Stimulated activated memory B cell treated with anti-CD40 and anti-IgM and Interleukin-4, amounts not matched to agents 10 μg/mL and 1 μg/mL and 100 μg/mL, for 72 hours (primary cell): ENCODE measurements around the gene C6orf89.

Experiments
- ATAC-seq: fragments of 150-1000 bp; cut with Tn5 transposase; 2 replicates; pipeline ENCODE4 v1.10.0; 2021
- H3K27ac Mint-ChIP-seq: one replicate; pipeline ENCODE4 v1.8.0; 2022; ENCODE audit warnings: mild to moderate bottlenecking, mixed read lengths
- H3K27me3 Mint-ChIP-seq: one replicate; pipeline ENCODE4 v1.8.0; 2022; ENCODE audit warnings: mixed read lengths
- H3K36me3 Mint-ChIP-seq: one replicate; pipeline ENCODE4 v1.8.0; 2022; ENCODE audit warnings: mixed read lengths
- H3K4me1 Mint-ChIP-seq: one replicate; pipeline ENCODE4 v1.8.0; 2022; ENCODE audit warnings: mixed read lengths
- H3K4me3 Mint-ChIP-seq: one replicate; pipeline ENCODE4 v1.8.0; 2022; ENCODE audit warnings: mild to moderate bottlenecking, moderate library complexity, mixed read lengths
- H3K9me3 Mint-ChIP-seq: one replicate; pipeline ENCODE4 v1.8.0; 2022; ENCODE audit warnings: mixed read lengths

C6orf89 gene

DNA sequence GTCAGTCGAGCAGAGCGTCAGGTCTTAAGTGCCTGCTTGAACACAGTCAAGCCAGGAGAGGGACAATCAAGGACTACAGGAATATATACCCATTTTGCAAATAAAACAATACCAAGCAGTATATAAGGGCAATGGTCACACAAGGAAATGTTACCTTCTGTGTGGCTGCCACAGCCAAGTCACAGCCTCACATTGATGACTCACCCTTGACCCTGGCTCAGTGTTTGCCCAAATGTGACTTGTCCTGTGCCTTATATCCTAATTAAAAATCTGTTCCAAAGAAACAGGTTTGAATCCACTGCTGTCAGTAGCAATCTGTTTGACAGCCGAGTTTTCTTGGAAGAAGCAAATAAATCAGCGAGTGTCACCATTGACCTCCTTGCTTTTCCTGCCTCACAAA lies 34.3 kb downstream of the C6orf89 start:
- Mint-ChIP-seq H3K4me3 (no peak overlapping the region), H3K36me3 (peaks cover 58% of the 10 kb centered on the region), H3K4me1 (no peaks in the 10 kb centered on the region), H3K27me3 (no peaks in the 10 kb centered on the region), H3K27ac (no peak overlapping the region), H3K9me3 (no peaks in the 10 kb centered on the region)
- no peak for ATAC-seq

DNA sequence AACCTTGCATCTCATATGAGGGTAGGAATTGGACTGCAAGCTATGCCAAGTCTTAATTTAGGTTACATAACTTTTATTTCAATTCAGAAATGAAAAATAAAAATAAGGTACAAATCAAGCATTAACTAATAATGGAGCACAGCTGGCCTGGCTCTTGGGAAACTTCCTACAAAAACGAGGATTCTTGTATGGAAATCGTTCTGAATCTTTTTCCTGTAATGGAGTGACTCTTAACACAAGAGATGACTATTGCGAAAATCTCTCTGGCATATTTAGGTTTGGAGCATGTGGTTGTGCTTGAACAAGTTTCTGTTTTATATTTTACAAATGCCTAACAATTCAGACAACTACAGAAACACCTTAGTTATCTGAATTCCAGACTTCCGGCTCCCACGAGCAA lies 34.8 kb downstream of the C6orf89 start:
- no peak for ATAC-seq
- peaks cover 4% of the 10 kb centered on the region for H3K4me1 Mint-ChIP-seq

DNA sequence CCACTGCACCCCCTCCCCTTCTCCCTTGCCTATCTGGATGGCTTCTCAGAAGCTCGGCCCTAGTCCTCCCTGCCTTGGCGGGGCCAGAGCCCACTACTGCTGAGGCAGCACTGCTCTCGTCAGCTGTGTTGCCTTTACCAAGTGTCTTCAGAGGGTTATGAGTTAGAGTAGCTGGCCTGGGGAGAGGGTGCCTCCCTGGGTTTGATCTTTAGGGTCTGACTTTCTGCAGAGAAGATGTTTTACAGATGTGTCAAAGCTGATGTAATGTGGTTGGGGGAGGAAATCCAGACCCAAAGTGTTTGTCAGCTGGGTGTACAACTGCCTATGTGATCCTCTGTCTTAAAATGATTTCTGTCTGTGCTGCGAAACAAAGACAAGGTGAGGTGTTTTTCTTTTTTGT lies 38.4 kb downstream of the C6orf89 start:
- Mint-ChIP-seq H3K36me3 (peaks cover 48% of the 10 kb centered on the region), H3K27ac (no peak overlapping the region), H3K27me3 (no peaks in the 10 kb centered on the region), H3K4me1 (peaks cover 12% of the 10 kb centered on the region), H3K4me3 (no peak overlapping the region), H3K9me3 (no peaks in the 10 kb centered on the region)
- no peak for ATAC-seq

More for the DNA sequence above, 34.8 kb downstream of the C6orf89 start:
- Mint-ChIP-seq H3K4me3 (no peak overlapping the region), H3K36me3 (peaks cover 58% of the 10 kb centered on the region), H3K9me3 (no peaks in the 10 kb centered on the region), H3K27ac (no peak overlapping the region), H3K27me3 (no peaks in the 10 kb centered on the region)

DNA sequence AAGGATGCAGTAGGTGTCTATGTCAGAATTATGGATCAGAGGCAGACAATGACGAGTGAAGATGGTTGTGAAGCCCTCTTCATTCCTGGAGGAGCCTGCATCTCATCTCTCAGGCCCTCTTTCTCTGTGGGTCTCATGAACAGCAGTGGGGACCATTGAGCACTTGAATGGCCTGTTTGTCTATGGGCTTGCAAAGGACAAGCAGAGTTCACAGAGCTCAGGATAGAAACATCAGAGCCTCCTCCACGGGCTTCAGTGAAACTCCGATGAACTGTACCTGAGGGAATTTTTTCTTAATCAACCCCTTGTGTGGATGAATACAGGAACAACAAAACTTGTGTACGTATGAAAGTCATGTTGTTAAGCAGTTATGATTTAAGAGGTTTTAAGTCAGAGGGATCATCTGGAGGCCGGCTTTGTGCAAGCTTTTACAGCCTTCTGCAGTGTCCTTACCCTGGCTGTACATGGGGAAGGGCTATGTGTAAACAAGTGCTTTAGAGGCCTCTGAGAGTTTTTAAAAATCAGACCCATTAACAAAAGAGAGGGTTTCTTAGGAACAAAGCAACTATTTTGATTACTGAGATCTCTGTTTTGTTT lies 39.1 kb downstream of the C6orf89 start:
- Mint-ChIP-seq H3K27me3 (no peaks in the 10 kb centered on the region), H3K27ac (no peak overlapping the region), H3K4me3 (no peak overlapping the region)

DNA sequence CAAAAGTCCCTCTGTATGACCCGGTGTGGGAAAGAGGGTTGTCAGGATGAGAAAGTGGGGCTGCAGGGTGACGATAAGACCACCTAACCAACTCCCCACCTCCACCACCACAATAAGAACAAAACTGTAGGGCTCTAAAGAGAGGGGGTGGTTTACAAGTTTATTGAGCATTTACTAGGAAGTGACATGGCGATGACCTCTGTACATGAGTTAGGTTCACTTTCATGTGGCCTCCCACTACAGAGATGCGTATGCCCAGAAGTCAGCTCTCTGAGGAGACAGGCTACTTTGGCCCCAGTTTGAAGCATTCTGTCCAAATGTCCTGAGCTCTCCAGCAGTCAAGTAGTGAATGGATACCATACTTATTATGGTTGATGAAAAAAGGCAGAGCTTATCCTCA lies 40.1 kb downstream of the C6orf89 start:
- H3K27ac Mint-ChIP-seq: peak overlapping the region; percentile 48
- peak; percentile 47 for ATAC-seq
- peaks cover 12% of the 10 kb centered on the region for H3K4me1 Mint-ChIP-seq
- no peaks in the 10 kb centered on the region for H3K27me3 Mint-ChIP-seq
- peaks cover 40% of the 10 kb centered on the region for H3K36me3 Mint-ChIP-seq
- no peaks in the 10 kb centered on the region for H3K9me3 Mint-ChIP-seq
- H3K4me3 Mint-ChIP-seq: no peak overlapping the region

More for the DNA sequence above, 39.1 kb downstream of the C6orf89 start:
- Mint-ChIP-seq H3K9me3 (no peaks in the 10 kb centered on the region), H3K36me3 (peaks cover 42% of the 10 kb centered on the region), H3K4me1 (peaks cover 12% of the 10 kb centered on the region)
- no peak for ATAC-seq

DNA sequence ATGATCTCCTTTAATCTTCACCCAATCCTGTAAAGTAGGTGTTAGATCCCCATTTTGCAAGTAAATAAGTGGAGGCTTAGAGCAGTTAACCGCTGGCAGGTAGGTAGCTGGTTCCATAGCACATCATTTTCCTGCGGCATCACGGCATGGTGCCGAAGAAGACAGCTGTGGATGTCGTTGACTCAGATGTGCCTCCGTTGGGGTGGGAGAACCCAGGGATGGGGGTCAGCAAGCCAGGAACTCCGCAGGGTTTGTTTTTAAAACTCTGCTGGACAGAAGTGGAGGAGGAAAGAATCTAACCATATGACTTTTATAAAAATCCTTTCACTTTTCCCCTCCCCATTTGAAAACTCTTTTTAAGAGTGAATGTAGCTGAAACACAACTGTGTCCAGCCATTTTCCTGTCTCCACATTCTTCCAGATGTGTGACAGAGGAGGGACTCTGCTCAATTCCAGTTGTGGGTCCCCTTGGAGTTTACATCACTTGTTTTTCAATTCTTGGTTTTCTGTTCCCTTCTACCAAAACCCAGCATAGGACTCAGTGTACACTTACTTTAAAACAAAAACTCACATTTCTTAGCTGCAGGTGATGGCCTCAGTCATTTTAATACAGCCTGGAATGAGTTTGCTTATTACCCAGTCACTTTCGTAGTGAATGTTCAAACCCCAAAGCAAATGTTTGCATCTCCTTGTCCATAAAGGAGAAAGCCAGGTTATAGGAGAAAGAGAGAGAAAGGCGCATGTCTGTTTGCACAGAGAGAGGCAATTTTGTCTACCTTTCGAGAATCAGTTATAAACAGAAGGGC lies 41.2 kb downstream of the C6orf89 start:
- H3K27me3 Mint-ChIP-seq: no peaks in the 10 kb centered on the region
- H3K27ac Mint-ChIP-seq: peak overlapping the region; percentile 48
- H3K9me3 Mint-ChIP-seq: no peaks in the 10 kb centered on the region
- H3K4me1 Mint-ChIP-seq: peaks cover 12% of the 10 kb centered on the region
- no peak for ATAC-seq
- H3K4me3 Mint-ChIP-seq: no peak overlapping the region
- peaks cover 36% of the 10 kb centered on the region for H3K36me3 Mint-ChIP-seq

DNA sequence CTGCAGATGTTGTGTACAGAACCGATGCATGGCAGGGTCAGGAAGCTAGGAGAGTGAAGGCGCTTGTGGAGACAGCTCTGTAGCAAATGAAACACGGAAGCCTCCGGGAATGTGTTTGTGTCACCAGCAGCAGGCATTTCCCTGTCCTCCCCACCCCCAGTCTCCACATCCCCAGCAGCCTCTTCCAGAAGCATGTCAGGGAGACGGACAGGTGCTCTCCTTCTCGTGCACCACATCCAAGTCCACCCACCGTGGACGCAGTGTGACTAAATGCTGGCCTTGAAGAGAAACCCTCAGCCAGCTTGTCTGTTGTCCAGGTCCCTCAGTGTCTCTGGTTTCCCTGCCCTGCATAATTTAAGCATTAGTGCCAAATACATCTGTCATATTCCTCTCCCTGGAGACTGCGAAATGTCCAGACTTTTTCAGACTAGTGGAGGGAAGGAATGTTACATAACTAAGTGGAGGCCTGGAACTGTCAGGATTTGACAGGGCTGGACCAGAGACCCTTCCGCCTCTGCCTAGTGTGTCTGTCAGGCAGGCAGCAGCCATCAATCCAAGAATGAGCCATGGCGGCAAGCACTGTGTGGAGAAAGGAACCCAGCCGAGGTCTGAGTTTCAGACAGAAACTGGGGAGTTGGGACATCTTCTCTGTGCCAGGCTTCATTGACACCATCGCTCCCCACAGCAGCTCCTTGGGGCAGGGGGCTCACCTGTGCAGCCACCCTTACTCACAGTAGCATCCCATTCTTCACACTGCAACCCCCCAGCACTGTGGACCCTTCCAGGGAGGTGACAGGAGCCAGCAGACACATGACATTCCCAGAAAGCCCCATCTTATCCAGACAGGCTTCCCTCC lies 42.2 kb downstream of the C6orf89 start:
- ATAC-seq: no peak
- no peak overlapping the region for H3K4me3 Mint-ChIP-seq
- H3K36me3 Mint-ChIP-seq: peaks cover 33% of the 10 kb centered on the region
- no peaks in the 10 kb centered on the region for H3K9me3 Mint-ChIP-seq
- H3K27me3 Mint-ChIP-seq: no peaks in the 10 kb centered on the region
- H3K4me1 Mint-ChIP-seq: peaks cover 12% of the 10 kb centered on the region
- no peak overlapping the region for H3K27ac Mint-ChIP-seq

DNA sequence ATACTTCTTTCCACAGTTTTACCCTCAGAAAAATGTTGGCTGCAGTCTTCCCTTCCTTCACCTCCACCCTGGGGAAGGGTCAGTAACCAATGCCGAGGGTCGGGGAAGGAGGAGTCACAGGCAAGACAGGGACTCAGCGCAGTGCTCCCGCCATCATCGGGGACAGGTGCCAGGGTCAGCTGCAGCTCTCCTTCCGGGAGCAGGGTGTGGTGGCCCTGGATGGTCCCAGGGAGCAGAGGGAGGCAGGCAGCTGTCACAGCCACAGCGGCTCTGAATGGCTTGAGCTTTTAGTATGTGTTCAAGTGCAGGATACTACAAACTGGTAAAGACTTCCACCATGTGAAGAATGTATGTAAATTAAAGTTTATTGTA lies 42.8 kb downstream of the C6orf89 start:
- peaks cover 27% of the 10 kb centered on the region for H3K36me3 Mint-ChIP-seq
- no peak overlapping the region for H3K27ac Mint-ChIP-seq
- no peaks in the 10 kb centered on the region for H3K27me3 Mint-ChIP-seq
- no peak overlapping the region for H3K4me3 Mint-ChIP-seq
- H3K4me1 Mint-ChIP-seq: peaks cover 12% of the 10 kb centered on the region
- no peak for ATAC-seq
- H3K9me3 Mint-ChIP-seq: no peaks in the 10 kb centered on the region

DNA sequence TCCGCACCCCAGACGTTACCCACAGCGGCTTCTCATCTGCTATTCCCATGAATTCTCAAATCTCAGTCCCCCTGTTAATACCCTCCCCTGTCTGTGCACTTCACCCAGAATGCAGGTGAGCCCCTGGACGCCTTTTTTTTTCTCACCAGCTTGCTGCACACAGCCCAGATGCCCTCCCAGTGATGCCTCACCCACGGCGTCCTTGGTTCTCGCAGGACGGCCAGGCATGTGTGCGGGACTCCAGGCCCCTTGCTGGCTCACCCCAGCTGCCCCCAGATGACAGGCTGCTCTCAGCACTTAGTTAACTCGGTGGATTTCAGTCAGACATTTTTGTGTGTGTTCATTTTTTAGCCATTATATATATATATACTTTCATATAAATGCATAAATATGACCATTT lies 43.4 kb downstream of the C6orf89 start:
- no peak overlapping the region for H3K27ac Mint-ChIP-seq

DNA sequence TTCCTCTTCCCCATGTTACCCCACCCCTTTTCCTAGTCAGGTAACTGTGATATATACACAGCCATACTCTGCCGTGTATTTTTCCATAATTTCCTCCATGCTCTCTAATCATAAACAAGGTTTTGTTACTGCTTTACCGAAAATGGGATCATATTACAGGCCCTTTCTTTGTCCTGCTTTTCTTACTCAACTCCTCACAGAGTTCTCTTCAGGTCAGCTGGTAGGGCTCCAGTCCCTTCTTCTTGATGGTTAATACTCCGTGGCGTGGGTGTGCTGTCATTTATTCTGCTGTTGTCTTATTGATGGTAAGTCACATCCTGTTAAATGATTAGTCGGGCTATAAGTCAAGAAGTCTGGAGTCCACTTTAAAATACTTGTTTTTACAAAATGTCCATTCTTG lies 43.9 kb downstream of the C6orf89 start:
- peaks cover 16% of the 10 kb centered on the region for H3K36me3 Mint-ChIP-seq
- no peak overlapping the region for H3K27ac Mint-ChIP-seq
- peaks cover 12% of the 10 kb centered on the region for H3K4me1 Mint-ChIP-seq
- H3K27me3 Mint-ChIP-seq: no peaks in the 10 kb centered on the region
- ATAC-seq: no peak
- H3K9me3 Mint-ChIP-seq: no peaks in the 10 kb centered on the region
- no peak overlapping the region for H3K4me3 Mint-ChIP-seq

More for the DNA sequence above, 43.4 kb downstream of the C6orf89 start:
- ATAC-seq: no peak
- Mint-ChIP-seq H3K9me3 (no peaks in the 10 kb centered on the region), H3K4me1 (peaks cover 12% of the 10 kb centered on the region), H3K4me3 (no peak overlapping the region), H3K27me3 (no peaks in the 10 kb centered on the region), H3K36me3 (peaks cover 21% of the 10 kb centered on the region)

DNA sequence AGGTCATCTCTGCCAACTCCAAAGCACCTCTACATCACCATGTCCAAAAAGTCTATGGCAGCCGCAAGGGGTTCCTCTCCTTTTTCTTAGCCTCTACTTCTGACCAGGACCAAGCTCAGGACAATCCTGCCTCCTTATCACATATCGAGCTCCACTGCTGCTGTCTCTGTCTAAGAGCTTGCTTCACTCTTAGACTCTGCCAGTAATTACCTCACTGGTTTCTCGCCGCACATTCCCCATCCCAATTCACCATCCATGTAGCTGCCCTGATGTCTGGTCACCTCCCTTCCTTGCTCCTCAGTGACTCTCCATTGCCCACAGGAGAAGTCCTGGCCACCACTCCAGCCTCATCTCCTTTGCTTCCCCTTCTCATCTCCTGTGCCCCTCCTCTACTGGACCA lies 44.7 kb downstream of the C6orf89 start:
- Mint-ChIP-seq H3K4me1 (peaks cover 9% of the 10 kb centered on the region), H3K4me3 (no peak overlapping the region), H3K9me3 (no peaks in the 10 kb centered on the region), H3K27me3 (peaks cover 5% of the 10 kb centered on the region), H3K36me3 (peaks cover 7% of the 10 kb centered on the region), H3K27ac (no peak overlapping the region)
- ATAC-seq: no peak

DNA sequence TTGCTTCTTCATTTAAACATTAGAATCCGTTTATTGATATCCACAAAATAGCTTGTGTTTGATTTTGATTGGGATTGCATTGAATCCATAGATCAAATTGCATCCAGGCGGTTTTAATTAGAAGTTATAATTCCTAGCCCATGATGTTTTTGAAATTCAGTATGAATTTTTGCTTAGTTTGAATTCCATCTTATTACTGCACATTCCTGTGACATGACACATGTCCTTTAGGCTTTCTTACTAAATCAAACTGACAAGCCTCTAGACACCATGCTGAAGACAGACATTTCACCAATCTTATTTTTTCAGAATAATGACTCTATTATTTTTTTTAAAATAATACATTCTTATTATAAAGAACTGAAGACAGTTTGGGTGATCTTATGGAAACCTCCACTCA lies 47.4 kb downstream of the C6orf89 start:
- Mint-ChIP-seq H3K4me3 (no peak overlapping the region), H3K36me3 (no peaks in the 10 kb centered on the region), H3K27me3 (peaks cover 19% of the 10 kb centered on the region), H3K4me1 (peaks cover 6% of the 10 kb centered on the region), H3K27ac (no peak overlapping the region), H3K9me3 (no peaks in the 10 kb centered on the region)
- ATAC-seq: no peak

DNA sequence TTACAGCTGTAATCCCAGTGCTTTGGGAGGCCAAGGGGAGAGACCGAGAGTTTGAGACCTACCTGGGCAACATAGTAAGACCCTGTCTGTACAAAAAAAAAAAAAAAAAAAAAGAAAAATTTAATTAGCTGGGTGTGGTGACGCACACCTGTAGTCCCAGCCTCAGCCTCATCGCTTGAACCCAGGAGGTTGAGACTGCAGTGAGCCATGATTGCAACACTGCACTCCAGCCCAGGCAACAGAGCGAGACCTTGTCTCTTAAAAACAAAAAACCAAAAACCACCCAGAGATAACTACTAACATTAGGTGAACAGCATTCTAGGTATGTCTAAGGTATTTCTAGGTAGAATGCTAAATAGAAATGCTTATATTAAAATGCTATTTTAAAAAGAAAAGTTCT lies 47.8 kb downstream of the C6orf89 start:
- Mint-ChIP-seq H3K9me3 (no peaks in the 10 kb centered on the region), H3K27ac (no peak overlapping the region), H3K27me3 (peaks cover 19% of the 10 kb centered on the region), H3K36me3 (no peaks in the 10 kb centered on the region), H3K4me1 (peaks cover 6% of the 10 kb centered on the region), H3K4me3 (no peak overlapping the region)
- ATAC-seq: no peak

DNA sequence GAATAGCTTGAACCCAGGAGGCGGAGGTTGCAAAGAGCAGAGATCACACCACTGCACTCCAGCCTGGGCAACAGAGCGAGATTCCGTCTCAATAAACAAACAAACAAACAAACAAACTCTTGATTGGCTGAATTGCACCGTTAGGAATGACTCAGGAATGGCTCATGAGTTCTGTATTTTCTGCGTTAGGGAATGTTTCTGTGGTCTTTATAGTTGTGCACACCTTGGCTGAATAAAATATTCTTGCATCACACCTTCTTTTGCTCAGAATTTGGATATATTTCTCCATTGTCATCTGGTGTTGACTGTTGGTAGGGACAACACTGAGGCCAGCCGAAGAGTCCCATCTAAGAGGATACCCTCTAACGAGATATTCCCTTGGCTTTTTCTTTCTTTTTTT lies 49.1 kb downstream of the C6orf89 start:
- peaks cover 33% of the 10 kb centered on the region for H3K27me3 Mint-ChIP-seq
- no peak overlapping the region for H3K27ac Mint-ChIP-seq
- H3K36me3 Mint-ChIP-seq: no peaks in the 10 kb centered on the region
- H3K4me1 Mint-ChIP-seq: peaks cover 6% of the 10 kb centered on the region
- no peaks in the 10 kb centered on the region for H3K9me3 Mint-ChIP-seq
- no peak overlapping the region for H3K4me3 Mint-ChIP-seq
- no peak for ATAC-seq

DNA sequence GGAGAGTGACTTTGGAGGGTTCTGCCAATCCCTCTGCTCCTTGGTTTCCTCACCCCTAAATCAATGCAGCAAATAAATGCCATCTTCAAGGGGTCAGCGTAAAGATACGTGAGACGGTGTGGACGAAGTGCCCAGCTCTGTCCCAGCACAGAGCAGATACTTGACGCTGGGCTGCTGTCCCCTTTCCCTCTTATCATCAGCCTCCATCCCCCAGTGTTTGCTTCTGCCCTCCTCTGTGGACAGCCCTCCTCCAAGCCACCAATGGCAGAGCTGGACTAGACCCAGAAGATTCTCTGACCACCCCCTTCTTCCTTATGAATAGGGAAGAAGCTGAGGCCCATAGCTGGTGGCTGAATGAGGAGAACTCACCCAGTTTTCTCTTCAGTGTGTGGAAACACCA lies 51.1 kb downstream of the C6orf89 start:
- Mint-ChIP-seq H3K9me3 (no peaks in the 10 kb centered on the region), H3K36me3 (no peaks in the 10 kb centered on the region), H3K4me1 (peaks cover 6% of the 10 kb centered on the region), H3K27ac (no peak overlapping the region), H3K4me3 (no peak overlapping the region), H3K27me3 (peaks cover 41% of the 10 kb centered on the region)
- no peak for ATAC-seq
